ENCODE data around the gene AAK1.
"Not testable (repeated sequence)": the region's sequence is repeated elsewhere in the genome, so short reads cannot be mapped to it uniquely, and the experiment has no call there.

AAK1 gene

GRCh38 chr2:69450735-69451416 is 192.7 kb downstream of the AAK1 start:
- no peak for DNase-seq (ENCODE audit: low read depth)

- no peak for DNase-seq (ENCODE audit: low read depth)
These were observed 193.6 kb downstream of the AAK1 start for GRCh38 chr2:69449906-69450305.

GRCh38 chr2:69443673-69444072 is 199.9 kb downstream of the AAK1 start:
- DNase-seq (ENCODE audit: low read depth) = not testable (repeated sequence)

GRCh38 chr2:69439499-69439898 is 204.0 kb downstream of the AAK1 start:
- not testable (repeated sequence) for DNase-seq (ENCODE audit: low read depth)

GRCh38 chr2:69438580-69438979 is 205.0 kb downstream of the AAK1 start:
- DNase-seq (ENCODE audit: low read depth) = no peak

- DNase-seq (ENCODE audit: low read depth) = no peak
These were observed 205.8 kb downstream of the AAK1 start for GRCh38 chr2:69437751-69438154.

GRCh38 chr2:69436938-69437750 is 206.4 kb downstream of the AAK1 start, which contains the start of gene NFU1:
TSS of gene NFU1 (minus strand) at chr2:69437435. CDS start at chr2:69437422, 13 bp downstream.
- peak; percentile 97 for DNase-seq (ENCODE audit: low read depth)

GRCh38 chr2:69436596-69436937 is 207.0 kb downstream of the AAK1 start:
- peak; percentile 26 for DNase-seq (ENCODE audit: low read depth)

- DNase-seq (ENCODE audit: low read depth) = no peak
These were observed 208.8 kb downstream of the AAK1 start for GRCh38 chr2:69434753-69435152.

- no peak for DNase-seq (ENCODE audit: low read depth)
These were observed 213.9 kb downstream of the AAK1 start for GRCh38 chr2:69429491-69430183.

GRCh38 chr2:69428981-69429380 is 214.6 kb downstream of the AAK1 start:
- no peak for DNase-seq (ENCODE audit: low read depth)

- no peak for DNase-seq (ENCODE audit: low read depth)
These were observed 219.1 kb downstream of the AAK1 start for GRCh38 chr2:69424419-69424818.

GRCh38 chr2:69422198-69422597 is 221.3 kb downstream of the AAK1 start:
- DNase-seq (ENCODE audit: low read depth) = no peak

- DNase-seq (ENCODE audit: low read depth) = not testable (repeated sequence)
These were observed 224.4 kb downstream of the AAK1 start for GRCh38 chr2:69419111-69419510.

GRCh38 chr2:69416147-69416546 is 227.4 kb downstream of the AAK1 start:
- DNase-seq (ENCODE audit: low read depth) = no peak
